ENCODE data around the gene AP1S1.

- TF ChIP-seq POLR2A (IDR thresholded peaks at IDR 0.05; ENCODE audit: low read length) = no peak
- TF ChIP-seq GATA1 (IDR thresholded peaks at IDR 0.05; ENCODE audit: low read depth, low read length) = no peak
These were observed 31.9 kb downstream of the AP1S1 start for GRCh38 chr7:101186194-101186593.
